Esophagus muscularis mucosa (tissue), 4 donors: ENCODE results near the gene TRAP1. TPM values are rescaled to one million over a fixed set of nuclear protein-coding genes. Genes with fewer than 3 reads are reported as not detected.

Experiments used
- DNase-seq: peaks from one replicate; pipeline ENCODE4 v3.0.0-alpha.2; 2017; ENCODE audit errors: extremely low spot score
- H3K27ac ChIP-seq, 4 donors: fragments of 200-600 bp; sonication (generic); replicated peaks in 1 of 4; 1 replicate in 3 of 4; 2 replicates in 1 of 4; pipeline ENCODE4 v1.5.1; 2016 to 2019; ENCODE audit warnings: mild to moderate bottlenecking in 1 of 4
- H3K27me3 ChIP-seq, 4 donors: fragments of 200-600 bp; sonication (generic); one replicate each; pipeline versions ENCODE4 v1.5.1 to v1.6.0; 2016 to 2019
- H3K36me3 ChIP-seq, 4 donors: fragments of 200-600 bp; sonication (generic); one replicate each; pipeline ENCODE4 v1.5.1; 2016 to 2019
- H3K4me1 ChIP-seq, 4 donors: fragments of 200-600 bp; sonication (generic); one replicate each; pipeline ENCODE4 v1.5.1; 2016 to 2019
- H3K4me3 ChIP-seq, 4 donors: fragments of 200-600 bp; sonication (generic); 1 replicate in 2 of 4; 2 replicates in 2 of 4; pipeline ENCODE4 v1.5.1; 2016 to 2019; ENCODE audit warnings: mild to moderate bottlenecking in 4 of 4, moderate library complexity in 1 of 4
- H3K9me3 ChIP-seq, 4 donors: fragments of 200-600 bp; sonication (generic); 1 replicate in 3 of 4; 2 replicates in 1 of 4; pipeline ENCODE4 v1.5.1; 2016 to 2019
- CTCF ChIP-seq, 3 experiments: fragments of 200-600 bp in 2 of 3; fragments of 450-650 bp in 1 of 3; sonication (generic) in 2 of 3; IDR thresholded peaks; one replicate each; pipeline ENCODE4 v1.5.1; 2017 to 2019; ENCODE audit warnings: antibody characterized with exemption in 3 of 3, mild to moderate bottlenecking in 2 of 3, moderate library complexity in 1 of 3
- EP300 ChIP-seq: sonication (generic); formaldehyde crosslinking; IDR thresholded peaks from one replicate; pipeline ENCODE4 v1.6.1; 2017; ENCODE audit warnings: antibody characterized with exemption
- POLR2A ChIP-seq: fragments of 450-650 bp; IDR thresholded peaks from one replicate; pipeline ENCODE4 v1.6.1; 2017; ENCODE audit warnings: antibody characterized with exemption, moderate library complexity, mild to moderate bottlenecking, low read depth
- POLR2AphosphoS5 ChIP-seq, 2 donors: sonication (generic); formaldehyde crosslinking; IDR thresholded peaks; one replicate each; pipeline ENCODE4 v1.6.1; 2017; ENCODE audit warnings: antibody characterized with exemption in 2 of 2
- WGBS: methylation state at CpG from one replicate; pipeline ENCODE4 v1.1.5; 2018; 5-methylcytosine and 5-hydroxymethylcytosine counted together
- intact Hi-C: fragments of 100-400 bp; cut with DNase I; formaldehyde crosslinking; loops from one replicate; pipeline ENCODE4 v1.15.1; 2023
- total RNA-seq, 4 donors: library from RNA; depleted of rRNA; stranded (reverse); fragments of >200 nt; gene quantifications; one replicate each; pipeline versions ENCODE4 v1.1.0 to v1.2.1, GENCODE V29; 2016

TRAP1 gene
- 10 to 100 TPM; 43.6 to 63.7 (median 46.8) TPM for total RNA-seq

GRCh38 chr16:3717235-3718018 lies at the start of gene TRAP1:
TSS of gene TRAP1 (minus strand) at chr16:3717524. CDS start at chr16:3717508, 16 bp downstream.
- WGBS: under 1% methylated on average over 10 of the region's 95 CpGs
- H3K9me3 ChIP-seq: no peaks in the 10 kb centered on the region
- intact Hi-C loops: no loop called here
- H3K27me3 ChIP-seq: no peaks in the 10 kb centered on the region
- H3K27ac ChIP-seq: peak within 1 kb of the TSS; percentile 87 to 95 (median 90)
- DNase-seq: peak; percentile 96
- peaks cover 13 to 27% (median 23%) of the 10 kb centered on the region in 4 donors for H3K4me1 ChIP-seq
- TF ChIP-seq POLR2A (peak; percentile 93), POLR2AphosphoS5 (IDR thresholded peaks at IDR 0.05) (peak; percentile 84 to 96), EP300 (no peak), CTCF (IDR thresholded peaks at IDR 0.05) (peak in 1 of 3 experiments; percentile 23)
- H3K4me3 ChIP-seq: peak within 1 kb of the TSS; percentile 88 to 99 (median 98)
- H3K36me3 ChIP-seq: peaks cover 0 to 20% (median 8%) of the 10 kb centered on the region in 4 donors

- intact Hi-C loops: no loop called here
- Histone ChIP-seq H3K27ac (no peak overlapping the region), H3K4me1 (peaks cover 0 to 7% (median 0%) of the 10 kb centered on the region in 4 donors), H3K4me3 (no peak overlapping the region), H3K27me3 (no peaks in the 10 kb centered on the region), H3K36me3 (peaks cover 68 to 97% (median 96%) of the 10 kb centered on the region in 4 donors), H3K9me3 (no peaks in the 10 kb centered on the region)
- 92% methylated on average over 3 of the region's 3 CpGs for WGBS
- no peak for DNase-seq
- TF ChIP-seq POLR2A: no peak
- no peak for TF ChIP-seq CTCF (IDR thresholded peaks at IDR 0.05)
- TF ChIP-seq EP300: no peak
- TF ChIP-seq POLR2AphosphoS5 (IDR thresholded peaks at IDR 0.05): no peak
These were observed 48.9 kb upstream of the TRAP1 start for GRCh38 chr16:3766177-3766576.

GRCh38 chr16:3764409-3764808 lies 47.1 kb upstream of the TRAP1 start:
- intact Hi-C loops: no loop called here
- peaks cover 50 to 90% (median 85%) of the 10 kb centered on the region in 4 donors for H3K36me3 ChIP-seq
- H3K27ac ChIP-seq: no peak overlapping the region
- no peak for TF ChIP-seq POLR2AphosphoS5 (IDR thresholded peaks at IDR 0.05)
- TF ChIP-seq EP300: no peak
- H3K9me3 ChIP-seq: no peaks in the 10 kb centered on the region
- H3K27me3 ChIP-seq: no peaks in the 10 kb centered on the region
- WGBS: 97% methylated on average over 3 of the region's 3 CpGs
- peaks cover 0 to 14% (median 8%) of the 10 kb centered on the region in 4 donors for H3K4me1 ChIP-seq
- no peak for DNase-seq
- no peak overlapping the region for H3K4me3 ChIP-seq

- no peaks in the 10 kb centered on the region for H3K9me3 ChIP-seq
- no peak for DNase-seq
- intact Hi-C loops: no loop called here
- peaks cover 0 to 23% (median 18%) of the 10 kb centered on the region in 4 donors for H3K4me1 ChIP-seq
- H3K36me3 ChIP-seq: peaks cover 41 to 92% (median 80%) of the 10 kb centered on the region in 4 donors
- H3K4me3 ChIP-seq: no peak overlapping the region
- H3K27me3 ChIP-seq: no peaks in the 10 kb centered on the region
- TF ChIP-seq POLR2AphosphoS5 (IDR thresholded peaks at IDR 0.05) (no peak), EP300 (no peak), POLR2A (no peak), CTCF (IDR thresholded peaks at IDR 0.05) (no peak)
- H3K27ac ChIP-seq: no peak overlapping the region
- 82% methylated on average over 25 of the region's 25 CpGs for WGBS
These were observed 44.9 kb upstream of the TRAP1 start for GRCh38 chr16:3762107-3762750.
